Measurements from ENCODE around the gene BMS1. TPM values are rescaled to one million over a fixed set of nuclear protein-coding genes. Genes with fewer than 3 reads are reported as not detected.
"Not testable (repeated sequence)": the region's sequence is repeated elsewhere in the genome, so short reads cannot be mapped to it uniquely, and the experiment has no call there.

The BMS1 gene
- total RNA-seq, 2 experiments from 2014 or later, result 21.4 to 21.6 TPM

- intact Hi-C loops (cut with micrococcal nuclease), result loop anchor here (5.0 kb wide), 1 partner anchor 129 kb away; no protein-coding TSS in a partner anchor
- Mint-ChIP-seq H3K4me3 (no peak overlapping the region), H3K36me3 (ENCODE audit: low read depth) (peaks cover 64% of the 10 kb centered on the region), H3K27me3 (ENCODE audit: low read depth) (no peaks in the 10 kb centered on the region), H3K4me1 (ENCODE audit: low read depth) (peaks cover 28% of the 10 kb centered on the region), H3K9me3 (peaks cover 5% of the 10 kb centered on the region), H3K27ac (no peak overlapping the region)
- CTCF ChIA-PET, result no interaction called here
- no peak for DNase-seq
Observed at GRCh38 chr10:42802876-42803275, 20.3 kb downstream of the BMS1 start.

GRCh38 chr10:42809676-42810075, 27.1 kb downstream of the BMS1 start:
- intact Hi-C loops (cut with micrococcal nuclease), result no loop called here
- DNase-seq, result no peak
- CTCF ChIA-PET, result no interaction called here

GRCh38 chr10:42812028-42812427, 29.4 kb downstream of the BMS1 start:
- CTCF ChIA-PET, result no interaction called here
- no peak overlapping the region for H3K27ac Mint-ChIP-seq
- intact Hi-C loops (cut with micrococcal nuclease), result no loop called here
- no peak for DNase-seq
- H3K9me3 Mint-ChIP-seq, result peaks cover 9% of the 10 kb centered on the region
- peaks cover 28% of the 10 kb centered on the region for H3K4me1 Mint-ChIP-seq (ENCODE audit: low read depth)
- no peaks in the 10 kb centered on the region for H3K27me3 Mint-ChIP-seq (ENCODE audit: low read depth)
- H3K36me3 Mint-ChIP-seq (ENCODE audit: low read depth), result peaks cover 73% of the 10 kb centered on the region
- H3K4me3 Mint-ChIP-seq, result no peak overlapping the region

More at GRCh38 chr10:42809676-42810075, 27.1 kb downstream of the BMS1 start:
- Mint-ChIP-seq H3K36me3 (ENCODE audit: low read depth) (peaks cover 72% of the 10 kb centered on the region), H3K4me3 (no peak overlapping the region), H3K4me1 (ENCODE audit: low read depth) (peaks cover 28% of the 10 kb centered on the region), H3K27me3 (ENCODE audit: low read depth) (no peaks in the 10 kb centered on the region), H3K9me3 (peaks cover 9% of the 10 kb centered on the region), H3K27ac (no peak overlapping the region)

GRCh38 chr10:42813989-42814687, 31.5 kb downstream of the BMS1 start:
- Mint-ChIP-seq H3K4me1 (ENCODE audit: low read depth) (peaks cover 26% of the 10 kb centered on the region), H3K36me3 (ENCODE audit: low read depth) (peaks cover 78% of the 10 kb centered on the region)
- CTCF ChIA-PET; H3K4me3 Mint-ChIP-seq; H3K27ac Mint-ChIP-seq; DNase-seq; H3K9me3 Mint-ChIP-seq; H3K27me3 Mint-ChIP-seq (ENCODE audit: low read depth): not testable (repeated sequence)
- intact Hi-C loops (cut with micrococcal nuclease), result loop anchor here (1.0 kb wide), 1 partner anchor 13 kb away; no protein-coding TSS in a partner anchor

- DNase-seq; CTCF ChIA-PET; intact Hi-C loops (cut with micrococcal nuclease); H3K4me3 Mint-ChIP-seq; H3K27ac Mint-ChIP-seq; H3K9me3 Mint-ChIP-seq; H3K27me3 Mint-ChIP-seq (ENCODE audit: low read depth): not testable (repeated sequence)
- Mint-ChIP-seq H3K4me1 (ENCODE audit: low read depth) (peaks cover 22% of the 10 kb centered on the region), H3K36me3 (ENCODE audit: low read depth) (peaks cover 74% of the 10 kb centered on the region)
Observed at GRCh38 chr10:42816334-42816733, 33.7 kb downstream of the BMS1 start.

- H3K4me3 Mint-ChIP-seq, result no peak overlapping the region
- H3K27ac Mint-ChIP-seq, result no peak overlapping the region
- peaks cover 72% of the 10 kb centered on the region for H3K36me3 Mint-ChIP-seq (ENCODE audit: low read depth)
- peaks cover 9% of the 10 kb centered on the region for H3K9me3 Mint-ChIP-seq
- CTCF ChIA-PET, result no interaction called here
- DNase-seq, result no peak
- intact Hi-C loops (cut with micrococcal nuclease), result no loop called here
- no peaks in the 10 kb centered on the region for H3K27me3 Mint-ChIP-seq (ENCODE audit: low read depth)
- H3K4me1 Mint-ChIP-seq (ENCODE audit: low read depth), result peaks cover 20% of the 10 kb centered on the region
Observed at GRCh38 chr10:42816912-42817311, 34.3 kb downstream of the BMS1 start.

GRCh38 chr10:42817417-42817816, 34.8 kb downstream of the BMS1 start:
- H3K27ac Mint-ChIP-seq; DNase-seq; CTCF ChIA-PET; H3K9me3 Mint-ChIP-seq; intact Hi-C loops (cut with micrococcal nuclease); H3K27me3 Mint-ChIP-seq (ENCODE audit: low read depth); H3K4me3 Mint-ChIP-seq: not testable (repeated sequence)
- peaks cover 70% of the 10 kb centered on the region for H3K36me3 Mint-ChIP-seq (ENCODE audit: low read depth)
- H3K4me1 Mint-ChIP-seq (ENCODE audit: low read depth), result peaks cover 17% of the 10 kb centered on the region

GRCh38 chr10:42826759-42827158, 44.2 kb downstream of the BMS1 start:
- peaks cover 65% of the 10 kb centered on the region for H3K36me3 Mint-ChIP-seq (ENCODE audit: low read depth)
- CTCF ChIA-PET; H3K27ac Mint-ChIP-seq; DNase-seq; H3K4me1 Mint-ChIP-seq (ENCODE audit: low read depth); H3K9me3 Mint-ChIP-seq; H3K4me3 Mint-ChIP-seq; H3K27me3 Mint-ChIP-seq (ENCODE audit: low read depth); intact Hi-C loops (cut with micrococcal nuclease): not testable (repeated sequence)

- Mint-ChIP-seq H3K4me3 (no peak overlapping the region), H3K27ac (no peak overlapping the region), H3K36me3 (ENCODE audit: low read depth) (peaks cover 69% of the 10 kb centered on the region), H3K4me1 (ENCODE audit: low read depth) (no peaks in the 10 kb centered on the region), H3K9me3 (no peaks in the 10 kb centered on the region), H3K27me3 (ENCODE audit: low read depth) (no peaks in the 10 kb centered on the region)
- DNase-seq, result no peak
- intact Hi-C loops (cut with micrococcal nuclease), result no loop called here
- CTCF ChIA-PET, result no interaction called here
Observed at GRCh38 chr10:42827201-42827600, 44.6 kb downstream of the BMS1 start.

- CTCF ChIA-PET; H3K27ac Mint-ChIP-seq; DNase-seq; intact Hi-C loops (cut with micrococcal nuclease); H3K9me3 Mint-ChIP-seq; H3K4me1 Mint-ChIP-seq (ENCODE audit: low read depth); H3K4me3 Mint-ChIP-seq; H3K27me3 Mint-ChIP-seq (ENCODE audit: low read depth): not testable (repeated sequence)
- H3K36me3 Mint-ChIP-seq (ENCODE audit: low read depth), result peaks cover 58% of the 10 kb centered on the region
Observed at GRCh38 chr10:42828391-42828790, 45.8 kb downstream of the BMS1 start.

- Mint-ChIP-seq H3K36me3 (ENCODE audit: low read depth) (peaks cover 43% of the 10 kb centered on the region), H3K27ac (no peak overlapping the region), H3K9me3 (no peaks in the 10 kb centered on the region), H3K27me3 (ENCODE audit: low read depth) (no peaks in the 10 kb centered on the region), H3K4me1 (ENCODE audit: low read depth) (no peaks in the 10 kb centered on the region), H3K4me3 (no peak overlapping the region)
- intact Hi-C loops (cut with micrococcal nuclease), result no loop called here
- CTCF ChIA-PET, result no interaction called here
- DNase-seq, result no peak
Observed at GRCh38 chr10:42830237-42830636, 47.6 kb downstream of the BMS1 start.

- H3K27ac Mint-ChIP-seq, result no peak overlapping the region
- H3K4me1 Mint-ChIP-seq (ENCODE audit: low read depth), result peaks cover 2% of the 10 kb centered on the region
- H3K36me3 Mint-ChIP-seq (ENCODE audit: low read depth), result peaks cover 9% of the 10 kb centered on the region
- H3K4me3 Mint-ChIP-seq, result no peak overlapping the region
- intact Hi-C loops (cut with micrococcal nuclease), result no loop called here
- CTCF ChIA-PET, result no interaction called here
- H3K9me3 Mint-ChIP-seq, result no peaks in the 10 kb centered on the region
- H3K27me3 Mint-ChIP-seq (ENCODE audit: low read depth), result peaks cover 30% of the 10 kb centered on the region
- DNase-seq, result no peak
Observed at GRCh38 chr10:42836096-42836495, 53.5 kb downstream of the BMS1 start.

GRCh38 chr10:42836771-42837468, 54.3 kb downstream of the BMS1 start:
- H3K36me3 Mint-ChIP-seq (ENCODE audit: low read depth), result peaks cover 2% of the 10 kb centered on the region
- H3K9me3 Mint-ChIP-seq, result no peaks in the 10 kb centered on the region
- no peak for DNase-seq
- intact Hi-C loops (cut with micrococcal nuclease), result no loop called here
- peak overlapping the region; percentile 24 for H3K4me3 Mint-ChIP-seq
- CTCF ChIA-PET, result no interaction called here
- peaks cover 2% of the 10 kb centered on the region for H3K4me1 Mint-ChIP-seq (ENCODE audit: low read depth)
- peaks cover 34% of the 10 kb centered on the region for H3K27me3 Mint-ChIP-seq (ENCODE audit: low read depth)
- H3K27ac Mint-ChIP-seq, result no peak overlapping the region

Measured in activated naive CD4-positive, alpha-beta T cell treated with anti-CD3 and anti-CD28 coated beads for 36 hours (primary cell).